ENCODE results near the gene ZNF138.

DNA sequence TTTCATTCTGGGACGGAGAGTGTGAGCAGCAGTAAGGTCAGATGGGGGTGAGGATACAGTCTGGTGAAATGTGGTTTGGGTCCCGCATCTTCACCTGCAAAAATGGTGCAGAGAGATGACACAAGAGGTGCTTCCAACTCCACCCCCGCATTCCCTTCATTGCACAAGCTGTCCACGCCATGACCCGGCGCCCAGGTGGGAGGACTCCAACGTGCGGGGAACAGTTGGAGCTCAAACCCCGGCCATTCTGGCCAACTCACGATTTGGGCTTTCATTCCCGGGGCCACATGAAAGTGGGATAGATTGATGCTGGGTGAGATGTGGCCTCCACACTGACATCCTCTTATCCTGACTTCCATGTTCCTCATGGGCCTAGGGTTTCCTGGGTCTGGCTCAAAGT lies 74.3 kb downstream of the ZNF138 start:
- TF ChIP-seq GATA3 (IDR thresholded peaks at IDR 0.05; ENCODE audit: low read depth, low read length) (no peak), GATA2 (IDR thresholded peaks at IDR 0.05; ENCODE audit: low read depth, low read length) (no peak)
